Colon (tissue), 2 donors: ENCODE results near the gene AKAP17A.
"Not testable (repeated sequence)": the region's sequence is repeated elsewhere in the genome, so short reads cannot be mapped to it uniquely, and the experiment has no call there.

Experiments used
- FAIRE-seq: peaks from 2 replicates; lab custom pipeline; 2012; peaks lifted over from hg19 to GRCh38; lab: Jason Lieb, UNC
- donor health status: control.
- donor health status: control.

AKAP17A gene

GRCh38 chrX:1609311-1609710 is 17.9 kb downstream of the AKAP17A start:
- no peak for FAIRE-seq

GRCh38 chrX:1609762-1610161 is 18.4 kb downstream of the AKAP17A start:
- FAIRE-seq: no peak

GRCh38 chrX:1610166-1610565 is 18.8 kb downstream of the AKAP17A start:
- no peak for FAIRE-seq

GRCh38 chrX:1610736-1611135 is 19.3 kb downstream of the AKAP17A start:
- no peak for FAIRE-seq

GRCh38 chrX:1612641-1613286 is 21.4 kb downstream of the AKAP17A start:
- no peak for FAIRE-seq

GRCh38 chrX:1614927-1615326 is 23.5 kb downstream of the AKAP17A start, which contains the start of gene ASMT:
Gene ASMT (plus strand): TSS chrX:1615059. CDS start chrX:1615200, 141 bp downstream.
- FAIRE-seq: no peak

GRCh38 chrX:1618689-1619088 is 27.3 kb downstream of the AKAP17A start:
- FAIRE-seq: no peak

GRCh38 chrX:1623691-1624090 is 32.3 kb downstream of the AKAP17A start:
- no peak for FAIRE-seq

- FAIRE-seq: not testable (repeated sequence)
Measured at GRCh38 chrX:1624158-1624860, 32.9 kb downstream of the AKAP17A start.

GRCh38 chrX:1624861-1625215 is 33.4 kb downstream of the AKAP17A start:
- FAIRE-seq: not testable (repeated sequence)

GRCh38 chrX:1629244-1629643 is 37.8 kb downstream of the AKAP17A start:
- no peak for FAIRE-seq

GRCh38 chrX:1646009-1646408 is 54.6 kb downstream of the AKAP17A start:
- no peak for FAIRE-seq

- no peak for FAIRE-seq
Measured at GRCh38 chrX:1649621-1650020, 58.2 kb downstream of the AKAP17A start.
